ENCODE results near the gene ACSS2.
A peak's percentile ranks its signal among the peaks of the same experiment; 100 is the strongest.

Gene ACSS2

GRCh38 chr20:34952671-34953070 lies 76.3 kb downstream of the ACSS2 start:
- no peak for DNase-seq

- DNase-seq = no peak
Observed at GRCh38 chr20:34953960-34954359, 77.5 kb downstream of the ACSS2 start.

GRCh38 chr20:34954904-34955230 lies 78.5 kb downstream of the ACSS2 start:
- DNase-seq = no peak

GRCh38 chr20:34955231-34956040 lies 79.0 kb downstream of the ACSS2 start, which contains the start of the genes GSS and MYH7B:
Gene GSS, minus strand, starts transcription at chr20:34955806. Its CDS starts 3,954 bp downstream, at chr20:34951852.
Gene MYH7B, plus strand, starts transcription at chr20:34955868. Its CDS starts 22,138 bp downstream, at chr20:34978006.
- peak; percentile 99 to 100 for DNase-seq

GRCh38 chr20:34956041-34956458 lies 79.6 kb downstream of the ACSS2 start:
- DNase-seq = no peak

DNA sequence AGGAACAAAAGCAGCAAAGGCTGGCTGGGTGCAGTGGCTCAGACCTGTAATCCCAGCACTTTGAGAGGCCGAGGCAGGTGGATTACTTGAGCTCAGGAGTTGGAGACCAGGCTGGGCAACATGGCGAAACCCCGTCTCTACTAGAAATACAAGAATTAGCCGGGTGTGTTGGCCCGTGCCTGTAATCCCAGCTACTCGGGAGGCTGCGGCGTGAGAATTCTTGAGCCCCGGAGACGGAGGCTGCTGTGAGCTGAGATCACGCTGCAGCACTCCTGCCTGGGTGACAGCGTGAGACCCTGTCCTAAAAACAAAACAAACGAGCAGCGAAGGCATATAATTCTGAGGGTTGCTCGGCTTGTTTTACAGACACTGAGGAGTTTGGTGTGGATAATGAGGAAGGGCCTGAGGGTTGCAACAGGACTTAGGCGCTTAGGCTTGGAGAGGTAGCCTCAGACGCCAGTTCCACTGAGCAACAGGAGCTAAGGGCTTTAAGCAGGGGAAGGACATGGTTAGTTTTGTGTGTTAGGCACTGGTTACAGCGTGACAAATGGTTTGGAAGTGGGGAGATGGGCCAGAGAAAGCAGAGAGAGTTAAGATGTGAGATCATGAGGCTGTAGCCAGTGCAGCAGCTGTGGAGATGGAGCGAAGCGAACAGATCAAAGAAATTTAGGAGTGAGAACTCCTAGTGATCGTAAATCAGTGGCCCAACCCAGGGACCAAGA lies 80.5 kb downstream of the ACSS2 start:
- DNase-seq = no peak

DNA sequence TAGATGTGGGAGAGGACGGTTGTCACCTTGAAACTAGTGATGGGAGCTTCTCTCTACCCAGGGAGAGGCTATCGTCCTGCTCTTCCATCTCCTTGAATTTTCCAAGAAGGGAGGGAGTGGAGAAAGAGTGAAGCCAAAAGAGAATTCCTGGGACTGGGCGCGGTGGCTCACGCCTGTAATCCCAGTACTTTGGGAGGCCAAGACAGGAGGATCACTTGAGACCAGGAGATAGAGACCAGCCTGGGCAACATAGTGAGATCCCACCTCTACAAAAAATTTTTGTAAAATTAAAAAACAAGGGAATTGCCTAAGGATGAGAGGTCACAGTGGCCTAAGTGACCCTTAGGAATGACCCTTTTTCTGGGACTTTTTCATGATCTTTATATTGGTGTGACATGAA lies 88.1 kb downstream of the ACSS2 start:
- no peak for DNase-seq

- no peak for DNase-seq
Observed at GRCh38 chr20:34965051-34965450, 88.6 kb downstream of the ACSS2 start.

DNA sequence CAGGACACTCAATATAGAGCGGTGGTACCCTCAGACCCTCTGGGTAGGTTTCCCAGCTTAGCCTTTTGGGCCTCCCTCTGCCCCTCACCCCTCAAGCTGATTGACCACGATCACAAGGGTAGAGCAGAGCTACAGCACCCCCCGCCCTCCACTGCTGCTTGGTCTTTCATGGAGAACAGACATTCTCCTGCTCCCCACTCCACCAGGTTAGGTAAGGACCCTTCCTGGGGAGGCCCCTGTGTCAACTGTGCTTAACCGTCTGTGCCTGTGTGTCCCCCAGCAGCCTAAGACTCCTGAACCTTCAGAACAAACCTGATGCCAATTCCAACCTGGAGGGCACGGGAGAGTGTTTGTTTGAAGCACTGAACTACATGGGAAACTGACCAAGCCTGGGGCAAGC lies 91.0 kb downstream of the ACSS2 start:
- DNase-seq = no peak

DNA sequence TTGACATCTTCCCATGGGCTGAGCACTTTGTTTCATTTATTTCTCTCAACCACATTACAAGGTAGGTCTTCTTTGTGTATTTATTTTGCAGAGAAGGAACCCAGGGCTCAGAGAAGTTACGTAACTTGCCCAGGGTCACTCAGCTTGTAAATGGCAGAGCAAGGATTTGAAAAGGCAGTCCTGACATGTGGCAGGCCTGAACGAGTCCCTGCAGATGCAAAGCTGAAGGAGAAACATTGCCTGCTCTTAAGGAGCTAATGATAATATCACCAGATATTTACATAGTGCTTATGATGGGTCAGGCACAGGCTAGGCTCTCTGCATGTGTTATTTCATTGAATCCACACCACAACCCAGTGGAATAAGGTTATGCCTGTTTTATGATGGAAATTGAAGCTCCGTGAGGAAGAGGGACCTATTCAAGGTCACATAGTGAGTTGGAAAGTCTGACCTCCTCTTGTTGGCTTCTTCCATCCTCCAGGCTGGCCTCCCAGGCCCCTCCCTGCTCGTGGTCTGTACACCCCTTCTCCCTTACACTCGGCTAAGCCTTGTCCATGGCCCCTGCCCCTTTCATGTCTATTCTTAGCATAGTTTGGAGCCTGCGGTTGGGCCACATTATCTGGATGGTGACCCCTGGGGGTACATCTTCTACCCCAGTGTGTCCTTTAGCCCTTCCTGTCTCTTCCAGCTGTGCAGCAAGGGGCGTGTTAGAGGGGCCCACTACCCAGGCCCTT lies 91.8 kb downstream of the ACSS2 start:
- no peak for DNase-seq

- DNase-seq = no peak
Observed at GRCh38 chr20:34970193-34970840, 93.9 kb downstream of the ACSS2 start.

- no peak for DNase-seq
Observed at GRCh38 chr20:34970846-34971560, 94.6 kb downstream of the ACSS2 start.

GRCh38 chr20:34971561-34972235 lies 95.3 kb downstream of the ACSS2 start:
- DNase-seq = no peak

- DNase-seq = no peak
Observed at GRCh38 chr20:34974246-34974645, 97.8 kb downstream of the ACSS2 start.

DNA sequence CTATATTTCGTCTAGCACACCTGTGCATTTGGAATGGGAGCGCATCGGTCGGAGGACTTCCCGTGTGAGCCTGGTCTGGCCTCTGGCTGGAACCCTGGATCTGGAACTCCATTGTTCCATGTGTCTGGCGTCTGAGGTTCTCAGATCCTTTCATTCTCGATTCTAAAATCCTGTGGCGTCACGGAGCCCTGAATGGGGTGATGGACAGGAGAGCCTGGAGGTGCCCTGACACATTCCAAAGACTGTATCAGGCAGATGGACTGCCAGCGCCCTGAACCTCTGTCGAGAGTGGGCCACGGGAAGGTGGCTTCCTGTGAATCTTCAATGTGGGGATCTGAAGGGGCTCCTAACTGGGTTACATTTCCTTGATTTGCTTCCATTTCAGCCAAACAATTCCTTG lies 99.9 kb downstream of the ACSS2 start:
- no peak for DNase-seq
